ENCODE results near the gene GALNT10.

The GALNT10 gene

DNA sequence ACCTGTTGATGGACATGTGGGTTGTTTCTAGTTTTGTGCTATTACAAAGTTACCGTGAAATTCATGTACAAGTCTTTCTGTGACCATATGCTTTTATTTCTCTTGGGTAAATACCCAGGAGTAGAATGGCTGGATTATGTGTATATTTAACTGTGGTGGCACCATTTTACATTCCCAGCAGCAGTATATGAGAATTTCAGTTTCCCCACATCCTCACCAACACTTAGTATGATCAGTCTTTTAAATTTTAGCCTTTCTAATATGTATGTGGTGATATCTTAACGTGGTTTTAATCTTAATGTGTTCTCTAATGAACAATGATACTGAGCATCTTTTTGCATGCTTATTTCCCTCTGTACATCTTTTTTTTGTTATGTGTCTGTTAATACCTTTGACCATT, 36.6 kb downstream of the GALNT10 start:
- Mint-ChIP-seq H3K4me3 (no peak overlapping the region), H3K36me3 (ENCODE audit: low read depth) (peaks cover 32% of the 10 kb centered on the region), H3K27ac (no peak overlapping the region), H3K4me1 (no peaks in the 10 kb centered on the region), H3K9me3 (peaks cover 17% of the 10 kb centered on the region), H3K27me3 (ENCODE audit: low read depth) (peaks cover 6% of the 10 kb centered on the region)
- TF ChIP-seq, protein P1, sequence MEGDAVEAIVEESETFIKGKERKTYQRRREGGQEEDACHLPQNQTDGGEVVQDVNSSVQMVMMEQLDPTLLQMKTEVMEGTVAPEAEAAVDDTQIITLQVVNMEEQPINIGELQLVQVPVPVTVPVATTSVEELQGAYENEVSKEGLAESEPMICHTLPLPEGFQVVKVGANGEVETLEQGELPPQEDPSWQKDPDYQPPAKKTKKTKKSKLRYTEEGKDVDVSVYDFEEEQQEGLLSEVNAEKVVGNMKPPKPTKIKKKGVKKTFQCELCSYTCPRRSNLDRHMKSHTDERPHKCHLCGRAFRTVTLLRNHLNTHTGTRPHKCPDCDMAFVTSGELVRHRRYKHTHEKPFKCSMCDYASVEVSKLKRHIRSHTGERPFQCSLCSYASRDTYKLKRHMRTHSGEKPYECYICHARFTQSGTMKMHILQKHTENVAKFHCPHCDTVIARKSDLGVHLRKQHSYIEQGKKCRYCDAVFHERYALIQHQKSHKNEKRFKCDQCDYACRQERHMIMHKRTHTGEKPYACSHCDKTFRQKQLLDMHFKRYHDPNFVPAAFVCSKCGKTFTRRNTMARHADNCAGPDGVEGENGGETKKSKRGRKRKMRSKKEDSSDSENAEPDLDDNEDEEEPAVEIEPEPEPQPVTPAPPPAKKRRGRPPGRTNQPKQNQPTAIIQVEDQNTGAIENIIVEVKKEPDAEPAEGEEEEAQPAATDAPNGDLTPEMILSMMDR (IDR thresholded peaks at IDR 0.05; ENCODE audit: unreplicated experiment in 3 of 3), result no peak

DNA sequence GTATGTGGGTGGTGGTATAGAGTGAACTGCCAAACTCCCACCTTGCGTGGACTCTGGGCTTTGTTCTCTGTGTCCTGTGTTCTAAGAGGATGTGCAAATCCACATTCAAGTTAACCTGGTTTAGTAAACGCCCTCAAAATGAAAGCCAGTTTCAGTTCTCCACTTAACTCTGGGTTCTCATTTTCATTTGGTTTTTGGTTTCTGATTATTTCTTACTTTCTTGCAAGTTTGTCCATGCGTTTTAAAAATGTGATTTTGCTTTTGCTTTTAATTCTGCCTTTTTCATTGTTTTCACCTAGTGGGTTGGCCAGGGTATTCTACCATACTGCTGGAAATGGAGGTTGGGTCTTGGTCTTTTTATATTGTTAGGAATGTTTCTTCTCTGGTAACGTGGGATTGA, 38.2 kb downstream of the GALNT10 start:
- Mint-ChIP-seq H3K27ac (no peak overlapping the region), H3K9me3 (peaks cover 17% of the 10 kb centered on the region), H3K36me3 (ENCODE audit: low read depth) (peaks cover 29% of the 10 kb centered on the region), H3K4me3 (no peak overlapping the region), H3K4me1 (no peaks in the 10 kb centered on the region), H3K27me3 (ENCODE audit: low read depth) (peaks cover 6% of the 10 kb centered on the region)
- TF ChIP-seq, protein P1 (IDR thresholded peaks at IDR 0.05; ENCODE audit: unreplicated experiment in 3 of 3), result no peak

DNA sequence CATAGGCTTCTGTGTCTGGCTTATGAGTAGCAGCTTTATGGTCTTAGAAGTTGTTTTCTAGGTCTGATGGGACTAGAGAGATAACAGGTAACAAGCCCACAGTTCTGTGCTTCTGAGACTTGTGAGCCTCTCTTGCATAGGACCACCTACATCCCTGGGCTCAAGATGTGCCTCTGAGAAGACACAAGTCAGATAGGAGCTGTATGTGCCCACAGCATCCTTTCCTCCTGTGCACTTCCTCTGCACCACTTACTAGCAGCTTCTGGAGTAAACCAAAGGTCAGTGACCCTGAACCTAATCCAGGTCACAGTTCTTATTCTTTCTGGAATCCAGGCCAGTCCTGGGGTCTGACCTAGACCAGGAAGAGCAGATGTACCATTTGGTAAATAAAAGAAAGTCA, 40.0 kb downstream of the GALNT10 start:
- H3K9me3 Mint-ChIP-seq, result peaks cover 17% of the 10 kb centered on the region
- TF ChIP-seq, protein P1 (IDR thresholded peaks at IDR 0.05; ENCODE audit: unreplicated experiment in 3 of 3), result no peak
- H3K4me1 Mint-ChIP-seq, result no peaks in the 10 kb centered on the region
- no peak overlapping the region for H3K4me3 Mint-ChIP-seq
- peaks cover 26% of the 10 kb centered on the region for H3K36me3 Mint-ChIP-seq (ENCODE audit: low read depth)
- peaks cover 6% of the 10 kb centered on the region for H3K27me3 Mint-ChIP-seq (ENCODE audit: low read depth)
- H3K27ac Mint-ChIP-seq, result no peak overlapping the region

DNA sequence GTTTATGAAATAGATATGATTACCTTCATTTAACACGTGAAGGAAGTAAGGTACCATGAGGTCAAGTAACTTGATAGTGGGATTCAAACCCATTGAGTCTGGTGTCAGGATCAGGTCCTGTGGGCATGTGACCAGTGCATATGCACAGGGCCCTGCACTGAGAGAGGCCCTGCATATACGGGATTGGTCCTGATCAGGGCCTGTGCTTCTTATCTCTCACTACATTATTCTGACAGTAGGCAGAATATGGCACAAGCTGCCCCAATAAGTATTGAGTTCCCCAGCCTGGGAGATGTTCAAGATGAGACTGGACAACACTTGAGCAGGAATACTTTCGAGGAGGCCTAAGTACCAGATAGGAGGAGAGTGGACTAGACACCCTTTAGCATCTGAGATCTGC, 44.0 kb downstream of the GALNT10 start:
- TF ChIP-seq, protein P1 (IDR thresholded peaks at IDR 0.05; ENCODE audit: unreplicated experiment in 3 of 3), result no peak
- peaks cover 5% of the 10 kb centered on the region for H3K27me3 Mint-ChIP-seq (ENCODE audit: low read depth)
- H3K9me3 Mint-ChIP-seq, result no peaks in the 10 kb centered on the region
- H3K4me1 Mint-ChIP-seq, result peaks cover 20% of the 10 kb centered on the region
- no peak overlapping the region for H3K4me3 Mint-ChIP-seq
- no peak overlapping the region for H3K27ac Mint-ChIP-seq
- H3K36me3 Mint-ChIP-seq (ENCODE audit: low read depth), result no peaks in the 10 kb centered on the region

DNA sequence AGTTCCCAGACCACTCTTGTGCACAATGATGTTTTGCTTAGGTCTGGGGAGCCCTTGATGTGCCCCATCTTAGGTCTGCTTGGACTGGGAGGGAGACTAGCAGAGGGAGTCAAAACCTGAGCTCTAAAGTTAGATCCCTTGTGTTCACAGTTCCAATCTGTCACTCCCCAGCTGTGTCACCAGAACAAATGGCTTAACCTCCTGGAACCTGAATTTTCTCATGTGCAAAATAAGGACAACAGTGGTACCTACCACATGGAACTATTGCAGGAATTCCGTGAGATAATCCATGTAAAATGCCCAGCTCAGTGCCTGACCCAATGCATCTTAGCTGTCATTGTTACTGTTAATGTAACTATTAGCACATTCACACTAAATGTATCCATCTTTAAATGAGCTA, 45.5 kb downstream of the GALNT10 start:
- peaks cover 14% of the 10 kb centered on the region for H3K27me3 Mint-ChIP-seq (ENCODE audit: low read depth)
- H3K27ac Mint-ChIP-seq, result no peak overlapping the region
- H3K4me1 Mint-ChIP-seq, result peaks cover 27% of the 10 kb centered on the region
- TF ChIP-seq, protein P1 (IDR thresholded peaks at IDR 0.05; ENCODE audit: unreplicated experiment in 3 of 3), result no peak
- no peaks in the 10 kb centered on the region for H3K9me3 Mint-ChIP-seq
- H3K4me3 Mint-ChIP-seq, result no peak overlapping the region
- no peaks in the 10 kb centered on the region for H3K36me3 Mint-ChIP-seq (ENCODE audit: low read depth)

DNA sequence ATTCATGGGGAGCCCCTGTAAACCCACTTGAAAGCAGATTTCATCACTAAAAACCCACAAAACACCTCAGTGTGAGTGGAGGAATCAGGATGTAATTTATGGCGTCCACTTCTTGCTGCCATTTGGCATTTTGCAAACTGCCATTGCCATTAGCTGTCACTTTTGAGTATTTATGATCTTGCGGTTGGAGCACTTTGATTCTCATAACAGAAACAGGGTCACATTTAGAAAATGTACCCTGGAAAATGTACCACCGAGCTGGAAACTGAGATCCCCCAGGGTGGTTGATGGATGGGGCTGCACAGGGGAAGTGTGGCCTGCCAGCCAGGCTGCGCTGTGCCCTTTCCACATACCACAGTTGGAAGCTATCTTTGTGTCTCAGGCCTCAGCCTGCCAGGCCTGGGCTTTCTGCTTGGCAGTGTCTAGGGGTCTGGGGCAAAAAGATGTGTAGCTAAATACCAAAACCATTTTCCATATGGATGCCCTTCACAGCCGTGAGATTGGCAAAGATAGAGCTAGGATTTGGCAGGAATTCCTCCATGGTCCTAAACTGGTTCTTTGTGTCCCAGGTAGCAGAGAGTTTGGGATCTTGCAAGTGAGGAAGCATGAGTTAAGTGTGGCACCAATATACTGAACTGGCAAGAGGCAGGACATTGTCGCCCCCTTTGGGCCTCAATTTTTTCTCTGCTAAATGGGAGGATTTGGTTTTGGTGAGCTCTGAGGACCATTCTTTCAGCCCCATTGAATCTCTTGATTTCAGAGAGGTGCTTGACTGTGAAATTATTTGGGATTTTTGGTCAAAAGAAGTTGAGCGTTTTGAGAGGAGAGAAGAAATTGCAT, 46.2 kb downstream of the GALNT10 start:
- Mint-ChIP-seq H3K9me3 (no peaks in the 10 kb centered on the region), H3K27me3 (ENCODE audit: low read depth) (peaks cover 15% of the 10 kb centered on the region), H3K27ac (no peak overlapping the region), H3K4me1 (peaks cover 30% of the 10 kb centered on the region), H3K36me3 (ENCODE audit: low read depth) (no peaks in the 10 kb centered on the region), H3K4me3 (no peak overlapping the region)
- TF ChIP-seq, protein P1 (IDR thresholded peaks at IDR 0.05; ENCODE audit: unreplicated experiment in 3 of 3), result no peak
